ENCODE measurements around the gene TRIM16. TPM values are rescaled to one million over a fixed set of nuclear protein-coding genes. Genes with fewer than 3 reads are reported as not detected.
"Not testable (repeated sequence)": the region's sequence is repeated elsewhere in the genome, so short reads cannot be mapped to it uniquely, and the experiment has no call there.

TRIM16 gene
- total RNA-seq, 1 donor from 2014 or later, result 69.1 TPM

DNA sequence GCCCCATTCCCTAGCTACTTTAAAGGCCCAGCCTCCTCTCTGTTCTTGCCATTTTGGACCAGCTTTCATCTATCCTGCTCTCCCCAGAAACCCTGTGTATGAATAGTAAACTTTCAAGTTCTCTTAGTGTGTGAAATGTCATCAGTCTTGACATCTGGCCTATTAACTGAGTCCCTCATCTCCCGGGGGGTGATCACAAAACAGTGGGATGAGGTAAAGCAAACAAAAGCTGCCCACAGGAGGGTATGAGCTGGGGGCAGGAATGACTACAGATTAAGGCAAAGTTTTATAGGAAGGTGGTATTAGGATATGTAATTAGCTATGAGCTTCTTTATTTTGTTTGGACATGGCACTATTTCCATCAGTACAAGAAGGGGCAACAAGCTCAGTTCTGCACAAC is 9.5 kb downstream of the TRIM16 start:
- not testable (repeated sequence) for H3K36me3 ChIP-seq (ENCODE audit: control insufficient read depth, insufficient read depth, low read length); DNase-seq (ENCODE audit: low read depth); H3K4me3 ChIP-seq (ENCODE audit: low read depth, low read length); H3K27me3 ChIP-seq (ENCODE audit: control insufficient read depth, insufficient read depth, low read length)

DNA sequence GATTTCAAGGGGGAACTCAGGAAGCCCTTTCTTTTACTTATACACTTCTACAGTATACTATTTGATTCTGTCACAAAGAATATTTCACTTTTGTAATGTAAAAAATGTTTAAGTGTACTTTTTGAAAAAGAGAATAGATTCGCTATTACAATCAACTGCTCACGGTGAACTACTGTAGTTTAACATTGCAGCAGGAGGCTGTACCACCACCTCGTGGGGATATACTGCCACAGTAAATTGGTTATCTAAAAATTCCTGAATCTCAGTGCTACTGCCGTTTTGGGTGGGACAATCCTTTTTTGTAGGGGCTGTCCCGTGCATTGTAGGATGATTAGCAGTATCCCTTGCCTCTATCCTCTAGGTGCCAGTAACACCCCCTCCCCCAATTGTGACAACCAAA is 14.6 kb downstream of the TRIM16 start:
- H3K36me3 ChIP-seq (ENCODE audit: control insufficient read depth, insufficient read depth, low read length); H3K27me3 ChIP-seq (ENCODE audit: control insufficient read depth, insufficient read depth, low read length); DNase-seq (ENCODE audit: low read depth); H3K4me3 ChIP-seq (ENCODE audit: low read depth, low read length): not testable (repeated sequence)

DNA sequence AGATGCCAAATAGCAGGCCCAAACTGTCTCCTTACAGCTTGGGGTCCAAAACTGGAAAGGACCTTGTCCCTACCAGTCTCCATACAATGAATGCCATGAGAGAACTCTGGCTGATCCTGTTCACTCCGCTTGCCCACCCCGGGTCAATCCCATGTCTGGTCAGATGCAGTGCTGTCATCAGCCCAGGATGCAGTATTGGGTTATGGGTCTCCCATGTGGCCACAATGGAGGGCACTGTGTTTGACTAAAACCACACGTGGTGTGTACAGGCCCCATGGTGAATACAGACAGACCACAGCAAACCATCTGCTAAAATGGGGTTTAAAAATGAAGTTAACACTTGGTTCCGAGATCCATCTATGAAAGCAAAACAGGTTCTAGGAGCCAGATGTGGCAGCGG is 20.4 kb downstream of the TRIM16 start:
- no peaks in the 10 kb centered on the region for H3K36me3 ChIP-seq (ENCODE audit: control insufficient read depth, insufficient read depth, low read length)
- TF ChIP-seq, protein P1, sequence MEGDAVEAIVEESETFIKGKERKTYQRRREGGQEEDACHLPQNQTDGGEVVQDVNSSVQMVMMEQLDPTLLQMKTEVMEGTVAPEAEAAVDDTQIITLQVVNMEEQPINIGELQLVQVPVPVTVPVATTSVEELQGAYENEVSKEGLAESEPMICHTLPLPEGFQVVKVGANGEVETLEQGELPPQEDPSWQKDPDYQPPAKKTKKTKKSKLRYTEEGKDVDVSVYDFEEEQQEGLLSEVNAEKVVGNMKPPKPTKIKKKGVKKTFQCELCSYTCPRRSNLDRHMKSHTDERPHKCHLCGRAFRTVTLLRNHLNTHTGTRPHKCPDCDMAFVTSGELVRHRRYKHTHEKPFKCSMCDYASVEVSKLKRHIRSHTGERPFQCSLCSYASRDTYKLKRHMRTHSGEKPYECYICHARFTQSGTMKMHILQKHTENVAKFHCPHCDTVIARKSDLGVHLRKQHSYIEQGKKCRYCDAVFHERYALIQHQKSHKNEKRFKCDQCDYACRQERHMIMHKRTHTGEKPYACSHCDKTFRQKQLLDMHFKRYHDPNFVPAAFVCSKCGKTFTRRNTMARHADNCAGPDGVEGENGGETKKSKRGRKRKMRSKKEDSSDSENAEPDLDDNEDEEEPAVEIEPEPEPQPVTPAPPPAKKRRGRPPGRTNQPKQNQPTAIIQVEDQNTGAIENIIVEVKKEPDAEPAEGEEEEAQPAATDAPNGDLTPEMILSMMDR (IDR thresholded peaks at IDR 0.05; ENCODE audit: insufficient read depth, low read length, poor library complexity, severe bottlenecking), result no peak
- H3K27me3 ChIP-seq (ENCODE audit: control insufficient read depth, insufficient read depth, low read length), result no peaks in the 10 kb centered on the region
- DNase-seq (ENCODE audit: low read depth), result no peak
- H3K4me3 ChIP-seq (ENCODE audit: low read depth, low read length), result no peak overlapping the region

DNA sequence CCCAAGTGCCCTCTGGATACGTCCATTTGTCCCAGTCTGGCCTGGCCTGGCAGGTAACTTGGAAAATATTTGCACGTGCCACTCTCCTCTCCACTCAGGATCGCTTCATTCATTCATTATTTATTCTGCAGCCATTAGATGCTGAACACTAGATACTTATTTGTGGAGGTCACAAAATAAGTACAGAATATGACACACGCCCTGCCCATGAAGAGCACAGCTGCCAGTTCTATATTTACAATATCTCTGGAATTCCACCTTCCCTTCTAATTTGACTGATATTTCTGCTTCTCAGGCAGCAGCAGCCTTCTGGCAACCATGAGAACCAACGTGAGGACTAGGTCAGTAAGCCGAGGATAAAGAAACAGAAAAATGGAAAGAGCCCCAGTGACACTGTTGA is 20.9 kb downstream of the TRIM16 start:
- H3K4me3 ChIP-seq (ENCODE audit: low read depth, low read length), result no peak overlapping the region
- TF ChIP-seq, protein P1 (IDR thresholded peaks at IDR 0.05; ENCODE audit: insufficient read depth, low read length, poor library complexity, severe bottlenecking), result no peak
- H3K27me3 ChIP-seq (ENCODE audit: control insufficient read depth, insufficient read depth, low read length), result no peaks in the 10 kb centered on the region
- DNase-seq (ENCODE audit: low read depth), result no peak
- H3K36me3 ChIP-seq (ENCODE audit: control insufficient read depth, insufficient read depth, low read length), result no peaks in the 10 kb centered on the region

DNA sequence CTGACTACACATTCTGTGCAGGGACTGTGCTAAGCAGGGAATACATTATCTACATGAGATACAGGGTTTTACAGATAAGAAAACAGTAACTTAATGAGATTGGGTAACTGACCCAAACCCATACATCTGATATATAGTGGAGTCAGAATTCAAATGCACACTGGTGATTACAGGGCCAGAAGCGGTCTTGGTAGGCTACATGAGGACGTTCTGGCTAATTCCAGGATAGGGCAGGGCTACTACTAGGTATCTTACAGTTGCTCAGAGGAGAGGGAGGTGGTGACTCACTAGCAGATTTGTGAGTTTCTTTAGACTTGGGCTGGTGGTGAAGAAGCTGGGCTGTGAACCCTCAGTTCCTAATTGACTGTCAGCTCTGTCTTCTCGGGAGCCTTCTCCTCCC is 21.4 kb downstream of the TRIM16 start:
- TF ChIP-seq, protein P1 (IDR thresholded peaks at IDR 0.05; ENCODE audit: insufficient read depth, low read length, poor library complexity, severe bottlenecking), result no peak
- H3K4me3 ChIP-seq (ENCODE audit: low read depth, low read length), result no peak overlapping the region
- no peaks in the 10 kb centered on the region for H3K27me3 ChIP-seq (ENCODE audit: control insufficient read depth, insufficient read depth, low read length)
- H3K36me3 ChIP-seq (ENCODE audit: control insufficient read depth, insufficient read depth, low read length), result no peaks in the 10 kb centered on the region
- no peak for DNase-seq (ENCODE audit: low read depth)

DNA sequence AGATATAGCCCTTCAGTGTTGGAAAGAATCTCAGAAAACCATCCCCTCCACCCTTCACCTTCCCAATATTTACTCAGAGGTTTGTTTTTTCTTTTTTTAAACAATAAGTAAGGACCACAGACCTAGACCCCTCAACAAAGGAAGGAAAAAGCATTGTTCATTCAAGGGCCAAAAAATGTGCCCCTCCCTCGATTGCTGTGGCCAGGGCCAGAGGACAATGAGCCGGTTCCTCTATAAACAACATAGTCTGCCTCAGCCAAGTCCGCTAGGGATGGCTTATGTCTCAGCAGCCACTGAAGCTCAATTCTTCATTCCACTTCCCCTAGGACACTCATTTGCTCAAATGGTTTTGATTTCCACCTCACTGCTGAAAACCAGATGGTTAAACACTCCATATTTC is 24.0 kb downstream of the TRIM16 start:
- Histone ChIP-seq H3K27me3 (ENCODE audit: control insufficient read depth, insufficient read depth, low read length) (no peaks in the 10 kb centered on the region), H3K4me3 (ENCODE audit: low read depth, low read length) (no peak overlapping the region), H3K36me3 (ENCODE audit: control insufficient read depth, insufficient read depth, low read length) (no peaks in the 10 kb centered on the region)
- TF ChIP-seq, protein P1 (IDR thresholded peaks at IDR 0.05; ENCODE audit: insufficient read depth, low read length, poor library complexity, severe bottlenecking), result no peak
- DNase-seq (ENCODE audit: low read depth), result no peak

DNA sequence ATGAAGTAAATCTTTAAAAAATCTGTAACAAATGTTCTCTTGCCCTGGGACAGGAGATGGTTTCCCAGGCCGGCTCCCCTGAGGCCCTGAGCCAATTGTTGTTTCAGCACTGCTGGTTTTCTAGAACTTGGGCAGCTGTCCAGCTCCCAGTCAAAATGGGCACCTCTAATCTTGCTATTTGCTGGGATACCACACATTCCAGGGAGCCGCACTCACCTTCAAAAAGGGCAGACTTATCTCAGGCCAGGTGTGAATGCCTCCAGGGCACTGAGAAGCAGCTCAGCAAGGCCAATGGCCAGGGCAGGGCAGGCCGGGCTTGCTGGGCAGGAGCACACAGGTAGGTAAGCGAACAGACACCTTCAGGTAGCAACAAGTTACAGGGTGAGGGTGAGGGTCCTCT is 24.4 kb downstream of the TRIM16 start:
- DNase-seq (ENCODE audit: low read depth), result no peak
- TF ChIP-seq, protein P1 (IDR thresholded peaks at IDR 0.05; ENCODE audit: insufficient read depth, low read length, poor library complexity, severe bottlenecking), result no peak
- no peaks in the 10 kb centered on the region for H3K27me3 ChIP-seq (ENCODE audit: control insufficient read depth, insufficient read depth, low read length)
- H3K36me3 ChIP-seq (ENCODE audit: control insufficient read depth, insufficient read depth, low read length), result no peaks in the 10 kb centered on the region
- no peak overlapping the region for H3K4me3 ChIP-seq (ENCODE audit: low read depth, low read length)
